ENCODE results near the gene PHKA2. TPM values are rescaled to one million over a fixed set of nuclear protein-coding genes. Genes with fewer than 3 reads are reported as not detected.

The PHKA2 gene
- total and polyA plus RNA-seq, 7 donors, result 4.2 to 22.7 (median 11.1) TPM

DNA sequence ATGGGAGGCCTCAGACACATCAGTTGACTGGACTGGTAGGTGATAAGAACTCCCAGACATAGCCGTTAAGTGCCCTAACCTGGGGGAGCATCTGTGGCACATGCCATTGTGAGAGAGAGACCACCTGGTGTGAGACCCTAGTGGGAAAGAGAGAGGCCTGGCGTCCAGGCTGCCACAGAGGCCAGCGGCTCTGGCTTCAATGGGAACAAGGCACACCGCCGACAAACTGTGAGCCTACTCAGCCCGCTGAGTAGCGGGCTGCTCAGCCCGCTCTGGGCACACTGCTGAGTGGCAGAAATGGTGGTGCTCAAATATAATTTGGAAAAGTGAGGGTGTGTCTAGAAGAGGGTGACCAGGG lies 34.0 kb downstream of the PHKA2 start:
- H3K27ac ChIP-seq, result no peak overlapping the region
- intact Hi-C loops (cut with DNase I), result no loop called here
- WGBS, 2 donors, result 96 to 97% methylated on average over 8 of the region's 8 CpGs

DNA sequence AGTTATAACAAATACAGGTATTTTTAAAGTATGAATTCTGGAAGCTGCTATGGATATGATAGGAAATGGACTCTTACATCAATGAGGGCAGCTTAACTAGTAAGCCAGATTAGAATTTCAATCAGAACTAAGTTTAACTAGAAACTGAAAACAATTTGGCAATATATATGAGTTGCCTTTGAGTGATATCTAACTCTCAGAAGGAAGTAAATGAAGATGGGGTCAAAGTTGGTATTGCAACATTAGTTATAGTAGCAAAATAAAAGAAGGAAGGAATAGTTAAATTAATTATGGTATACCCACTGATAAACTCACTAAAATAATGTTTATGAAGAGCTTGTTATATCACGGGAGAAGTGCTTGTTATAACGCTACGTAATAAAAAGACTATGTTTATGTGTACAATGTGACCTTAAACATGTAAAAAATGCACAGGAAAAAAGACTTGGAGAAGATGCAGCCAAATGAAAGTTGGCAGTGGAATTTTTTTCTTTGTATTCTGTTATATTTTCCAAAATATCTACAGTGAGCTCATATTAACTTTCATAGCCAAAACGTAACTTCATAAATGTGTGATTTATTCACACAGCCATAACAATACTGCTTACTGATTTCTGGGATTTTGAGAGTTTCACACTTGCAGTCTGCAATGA lies 34.5 kb downstream of the PHKA2 start:
- Histone ChIP-seq H3K4me3 (no peak overlapping the region), H3K27me3 (no peaks in the 10 kb centered on the region), H3K36me3 (peaks cover 0 to 9% (median 0%) of the 10 kb centered on the region in 4 donors), H3K9me3 (no peaks in the 10 kb centered on the region), H3K4me1 (no peaks in the 10 kb centered on the region), H3K27ac (no peak overlapping the region)
- intact Hi-C loops (cut with DNase I), result no loop called here
- 62 to 79% methylated on average over 4 of the region's 4 CpGs for WGBS, 2 donors
- TF ChIP-seq POLR2A (IDR thresholded peaks at IDR 0.05) (no peak), POLR2AphosphoS5 (IDR thresholded peaks at IDR 0.05) (no peak), EP300 (IDR thresholded peaks at IDR 0.05) (no peak)
- TF ChIP-seq, protein P1, sequence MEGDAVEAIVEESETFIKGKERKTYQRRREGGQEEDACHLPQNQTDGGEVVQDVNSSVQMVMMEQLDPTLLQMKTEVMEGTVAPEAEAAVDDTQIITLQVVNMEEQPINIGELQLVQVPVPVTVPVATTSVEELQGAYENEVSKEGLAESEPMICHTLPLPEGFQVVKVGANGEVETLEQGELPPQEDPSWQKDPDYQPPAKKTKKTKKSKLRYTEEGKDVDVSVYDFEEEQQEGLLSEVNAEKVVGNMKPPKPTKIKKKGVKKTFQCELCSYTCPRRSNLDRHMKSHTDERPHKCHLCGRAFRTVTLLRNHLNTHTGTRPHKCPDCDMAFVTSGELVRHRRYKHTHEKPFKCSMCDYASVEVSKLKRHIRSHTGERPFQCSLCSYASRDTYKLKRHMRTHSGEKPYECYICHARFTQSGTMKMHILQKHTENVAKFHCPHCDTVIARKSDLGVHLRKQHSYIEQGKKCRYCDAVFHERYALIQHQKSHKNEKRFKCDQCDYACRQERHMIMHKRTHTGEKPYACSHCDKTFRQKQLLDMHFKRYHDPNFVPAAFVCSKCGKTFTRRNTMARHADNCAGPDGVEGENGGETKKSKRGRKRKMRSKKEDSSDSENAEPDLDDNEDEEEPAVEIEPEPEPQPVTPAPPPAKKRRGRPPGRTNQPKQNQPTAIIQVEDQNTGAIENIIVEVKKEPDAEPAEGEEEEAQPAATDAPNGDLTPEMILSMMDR (IDR thresholded peaks at IDR 0.05), result no peak
- DNase-seq, result no peak

More for the DNA sequence above, 34.0 kb downstream of the PHKA2 start:
- Histone ChIP-seq H3K4me1 (no peaks in the 10 kb centered on the region), H3K27me3 (no peaks in the 10 kb centered on the region), H3K4me3 (no peak overlapping the region), H3K9me3 (no peaks in the 10 kb centered on the region), H3K36me3 (peaks cover 0 to 4% (median 0%) of the 10 kb centered on the region in 4 donors)
- TF ChIP-seq POLR2AphosphoS5 (IDR thresholded peaks at IDR 0.05) (no peak), EP300 (IDR thresholded peaks at IDR 0.05) (no peak), POLR2A (IDR thresholded peaks at IDR 0.05) (no peak)
- TF ChIP-seq, protein P1 (IDR thresholded peaks at IDR 0.05), result no peak
- no peak for DNase-seq

DNA sequence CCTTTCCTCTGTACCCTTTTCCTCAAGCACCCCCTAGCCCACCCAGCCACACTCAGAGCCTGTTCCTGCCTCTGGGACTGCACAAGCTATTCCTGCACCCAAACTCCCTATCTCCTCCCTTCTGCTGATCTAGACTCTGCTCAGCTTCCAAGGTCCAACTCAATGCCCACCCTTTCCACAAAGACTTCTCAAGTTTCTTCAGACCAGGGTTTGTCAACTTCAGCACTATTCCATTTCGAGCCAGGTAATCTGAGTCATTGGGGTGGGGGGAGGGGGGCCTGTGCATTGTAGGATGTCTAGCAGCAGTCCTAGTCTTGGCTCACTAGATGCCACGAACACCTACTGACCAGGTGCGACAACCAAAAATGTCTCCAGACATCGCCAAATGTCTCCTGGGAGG lies 37.3 kb downstream of the PHKA2 start:
- Histone ChIP-seq H3K4me3 (no peak overlapping the region), H3K9me3 (no peaks in the 10 kb centered on the region), H3K27me3 (no peaks in the 10 kb centered on the region), H3K36me3 (peaks cover 0 to 16% (median 0%) of the 10 kb centered on the region in 4 donors), H3K27ac (no peak overlapping the region), H3K4me1 (no peaks in the 10 kb centered on the region)
- WGBS, 2 donors, result 96 to 98% methylated on average over 4 of the region's 4 CpGs
- intact Hi-C loops (cut with DNase I), result no loop called here
- no peak for DNase-seq
- TF ChIP-seq EP300 (IDR thresholded peaks at IDR 0.05) (no peak), POLR2AphosphoS5 (IDR thresholded peaks at IDR 0.05) (no peak), POLR2A (IDR thresholded peaks at IDR 0.05) (no peak)
- TF ChIP-seq, protein P1 (IDR thresholded peaks at IDR 0.05), result no peak

DNA sequence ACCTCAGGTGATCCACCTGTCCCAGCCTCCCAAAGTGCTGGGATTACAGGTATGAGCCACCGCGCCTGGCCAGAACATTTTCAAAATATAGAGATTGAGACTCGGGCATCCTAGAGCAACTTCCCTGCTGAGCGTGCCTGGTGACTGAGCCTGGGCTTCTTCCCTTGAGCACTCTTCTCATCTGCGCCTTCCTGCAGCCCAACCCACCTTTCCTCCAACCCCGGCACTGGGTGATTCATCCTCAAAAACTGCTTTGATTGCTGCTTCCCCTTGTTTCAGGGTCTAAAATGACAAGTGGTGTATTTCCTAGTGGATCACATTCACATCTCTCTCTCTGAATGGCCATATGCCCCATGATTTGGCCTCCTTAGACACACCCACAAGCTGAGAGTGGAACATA lies 37.8 kb downstream of the PHKA2 start:
- Histone ChIP-seq H3K4me1 (no peaks in the 10 kb centered on the region), H3K9me3 (no peaks in the 10 kb centered on the region), H3K27me3 (no peaks in the 10 kb centered on the region), H3K36me3 (peaks cover 0 to 20% (median 0%) of the 10 kb centered on the region in 4 donors), H3K4me3 (no peak overlapping the region), H3K27ac (no peak overlapping the region)
- no peak for DNase-seq
- intact Hi-C loops (cut with DNase I), result no loop called here
- 98% methylated on average over 6 of the region's 6 CpGs for whole genome bisulfite sequencing, 2 donors
- TF ChIP-seq POLR2A (IDR thresholded peaks at IDR 0.05) (no peak), POLR2AphosphoS5 (IDR thresholded peaks at IDR 0.05) (no peak), EP300 (IDR thresholded peaks at IDR 0.05) (no peak)
- TF ChIP-seq, protein P1 (IDR thresholded peaks at IDR 0.05), result no peak

DNA sequence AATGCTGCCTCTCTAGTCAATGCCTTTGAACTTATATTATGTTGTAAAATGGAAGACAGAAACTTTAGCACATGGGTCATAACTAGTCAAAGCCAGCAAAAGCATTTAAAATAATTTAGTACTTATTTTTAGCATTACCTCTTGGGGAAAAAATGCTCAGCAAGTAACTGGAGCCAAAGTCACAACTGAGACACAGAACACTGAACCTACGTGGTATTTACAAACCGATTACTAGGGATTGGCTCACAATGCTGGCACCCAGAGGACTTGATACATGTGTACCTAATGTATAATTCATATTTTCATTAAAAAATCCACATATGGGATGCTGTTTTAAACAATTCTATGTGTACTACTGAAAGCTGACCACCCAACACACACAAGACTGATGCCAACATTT lies 38.4 kb downstream of the PHKA2 start:
- no peaks in the 10 kb centered on the region for H3K27me3 ChIP-seq
- WGBS, 2 donors, result 98 to 99% methylated on average over 2 of the region's 2 CpGs
- H3K4me3 ChIP-seq, result no peak overlapping the region
- intact Hi-C loops (cut with DNase I), result no loop called here
- no peaks in the 10 kb centered on the region for H3K9me3 ChIP-seq
- H3K27ac ChIP-seq, result no peak overlapping the region
- peaks cover 0 to 21% (median 0%) of the 10 kb centered on the region in 4 donors for H3K36me3 ChIP-seq
- no peaks in the 10 kb centered on the region for H3K4me1 ChIP-seq
- DNase-seq, result no peak
- no peak for TF ChIP-seq EP300 (IDR thresholded peaks at IDR 0.05)
- TF ChIP-seq POLR2A (IDR thresholded peaks at IDR 0.05), result no peak
- TF ChIP-seq POLR2AphosphoS5 (IDR thresholded peaks at IDR 0.05), result no peak
- TF ChIP-seq, protein P1 (IDR thresholded peaks at IDR 0.05), result no peak

All from sigmoid colon (tissue), 7 donors.